ENCODE measurements around the gene COL2A1.

DNA sequence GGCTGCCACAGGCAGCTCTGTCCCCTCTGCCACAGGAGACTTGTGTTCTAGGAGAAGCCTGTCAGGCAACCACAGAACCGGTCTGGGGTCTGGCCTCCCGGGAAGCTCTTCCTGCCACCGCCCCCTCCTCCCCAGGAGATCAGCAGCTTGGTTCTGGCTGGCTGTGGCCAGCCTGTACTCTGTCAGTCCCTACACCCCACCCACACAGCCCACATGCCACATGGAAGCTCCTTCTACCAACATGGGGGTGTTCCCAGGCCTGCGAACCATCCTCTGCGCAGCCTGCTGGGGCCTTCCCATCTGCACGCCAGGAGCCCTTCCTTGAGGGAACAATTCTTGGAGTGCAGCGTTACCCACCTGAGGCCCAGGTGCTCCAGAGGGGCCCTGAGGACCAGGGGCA lies 24.1 kb downstream of the COL2A1 start:
- TF ChIP-seq, protein P1, sequence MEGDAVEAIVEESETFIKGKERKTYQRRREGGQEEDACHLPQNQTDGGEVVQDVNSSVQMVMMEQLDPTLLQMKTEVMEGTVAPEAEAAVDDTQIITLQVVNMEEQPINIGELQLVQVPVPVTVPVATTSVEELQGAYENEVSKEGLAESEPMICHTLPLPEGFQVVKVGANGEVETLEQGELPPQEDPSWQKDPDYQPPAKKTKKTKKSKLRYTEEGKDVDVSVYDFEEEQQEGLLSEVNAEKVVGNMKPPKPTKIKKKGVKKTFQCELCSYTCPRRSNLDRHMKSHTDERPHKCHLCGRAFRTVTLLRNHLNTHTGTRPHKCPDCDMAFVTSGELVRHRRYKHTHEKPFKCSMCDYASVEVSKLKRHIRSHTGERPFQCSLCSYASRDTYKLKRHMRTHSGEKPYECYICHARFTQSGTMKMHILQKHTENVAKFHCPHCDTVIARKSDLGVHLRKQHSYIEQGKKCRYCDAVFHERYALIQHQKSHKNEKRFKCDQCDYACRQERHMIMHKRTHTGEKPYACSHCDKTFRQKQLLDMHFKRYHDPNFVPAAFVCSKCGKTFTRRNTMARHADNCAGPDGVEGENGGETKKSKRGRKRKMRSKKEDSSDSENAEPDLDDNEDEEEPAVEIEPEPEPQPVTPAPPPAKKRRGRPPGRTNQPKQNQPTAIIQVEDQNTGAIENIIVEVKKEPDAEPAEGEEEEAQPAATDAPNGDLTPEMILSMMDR (IDR thresholded peaks at IDR 0.05): no peak
- TF ChIP-seq POLR2A (IDR thresholded peaks at IDR 0.05) (no peak), EP300 (IDR thresholded peaks at IDR 0.05) (no peak)
